M059J (cell line): ENCODE data around the gene TMEM161B. TPM values are rescaled to one million over a fixed set of nuclear protein-coding genes. Genes with fewer than 3 reads are reported as not detected.
A peak's percentile ranks its signal among the peaks of the same experiment; 100 is the strongest.
"Not testable (repeated sequence)": the region's sequence is repeated elsewhere in the genome, so short reads cannot be mapped to it uniquely, and the experiment has no call there.

Experiments used
- DNase-seq: peaks from one replicate; pipeline ENCODE4 v3.0.0-alpha.2; 2012; ENCODE audit warnings: low read depth
- total RNA-seq: library from RNA; depleted of rRNA; stranded (reverse); fragments of >200 nt; shearing (Covaris generic); gene quantifications from 2 replicates; pipeline ENCODE4 v1.2.3, GENCODE V29; 2014

The TMEM161B gene
- total RNA-seq, 1 experiment from 2014 or later: 21.1 TPM

- DNase-seq: peak; percentile 8
These were observed 19.7 kb downstream of the TMEM161B start for GRCh38 chr5:88248743-88249540.

- no peak for DNase-seq
These were observed 20.6 kb downstream of the TMEM161B start for GRCh38 chr5:88248094-88248493.

GRCh38 chr5:88245893-88246244, 22.8 kb downstream of the TMEM161B start:
- no peak for DNase-seq

- DNase-seq: peak; percentile 25
These were observed 23.3 kb downstream of the TMEM161B start for GRCh38 chr5:88245241-88245892.

GRCh38 chr5:88244686-88245085, 24.0 kb downstream of the TMEM161B start:
- DNase-seq: peak; percentile 58

- DNase-seq: peak; percentile 25
These were observed 25.2 kb downstream of the TMEM161B start for GRCh38 chr5:88243493-88243892.

- DNase-seq: no peak
These were observed 29.9 kb downstream of the TMEM161B start for GRCh38 chr5:88238732-88239131.

GRCh38 chr5:88236866-88237642, 31.6 kb downstream of the TMEM161B start:
- DNase-seq: peak; percentile 77

- no peak for DNase-seq
These were observed 32.8 kb downstream of the TMEM161B start for GRCh38 chr5:88235828-88236227.

GRCh38 chr5:88235346-88235745, 33.3 kb downstream of the TMEM161B start:
- no peak for DNase-seq

- no peak for DNase-seq
These were observed 38.0 kb downstream of the TMEM161B start for GRCh38 chr5:88230546-88231066.

GRCh38 chr5:88226881-88227450, 41.7 kb downstream of the TMEM161B start:
- no peak for DNase-seq

GRCh38 chr5:88214655-88215054, 54.0 kb downstream of the TMEM161B start:
- DNase-seq: no peak

GRCh38 chr5:88207575-88207974, 61.1 kb downstream of the TMEM161B start:
- DNase-seq: no peak

- peak; percentile 9 for DNase-seq
These were observed 64.5 kb downstream of the TMEM161B start for GRCh38 chr5:88203981-88204750.

GRCh38 chr5:88195636-88196035, 73.0 kb downstream of the TMEM161B start:
- no peak for DNase-seq

GRCh38 chr5:88193896-88194295, 74.7 kb downstream of the TMEM161B start:
- DNase-seq: no peak

GRCh38 chr5:88190106-88190834, 78.4 kb downstream of the TMEM161B start:
- DNase-seq: no peak

- DNase-seq: not testable (repeated sequence)
These were observed 79.2 kb downstream of the TMEM161B start for GRCh38 chr5:88189484-88189883.

GRCh38 chr5:88188458-88189132, 80.0 kb downstream of the TMEM161B start:
- peak; percentile 24 for DNase-seq
